Esophagus muscularis mucosa (tissue), 4 donors: ENCODE results near the gene TANGO6.

Experiments used
- EP300 ChIP-seq: sonication (generic); formaldehyde crosslinking; IDR thresholded peaks from one replicate; pipeline ENCODE4 v1.6.1; 2017; ENCODE audit warnings: antibody characterized with exemption
- POLR2A ChIP-seq: fragments of 450-650 bp; IDR thresholded peaks from one replicate; pipeline ENCODE4 v1.6.1; 2017; ENCODE audit warnings: antibody characterized with exemption, moderate library complexity, mild to moderate bottlenecking, low read depth
- TF ChIP-seq, protein P1 (sequence below), 3 experiments: fragments of 200-600 bp in 2 of 3; fragments of 450-650 bp in 1 of 3; sonication (generic) in 2 of 3; IDR thresholded peaks; one replicate each; pipeline ENCODE4 v1.5.1; 2017 to 2019; ENCODE audit warnings: antibody characterized with exemption in 3 of 3, mild to moderate bottlenecking in 2 of 3, moderate library complexity in 1 of 3

DNA sequence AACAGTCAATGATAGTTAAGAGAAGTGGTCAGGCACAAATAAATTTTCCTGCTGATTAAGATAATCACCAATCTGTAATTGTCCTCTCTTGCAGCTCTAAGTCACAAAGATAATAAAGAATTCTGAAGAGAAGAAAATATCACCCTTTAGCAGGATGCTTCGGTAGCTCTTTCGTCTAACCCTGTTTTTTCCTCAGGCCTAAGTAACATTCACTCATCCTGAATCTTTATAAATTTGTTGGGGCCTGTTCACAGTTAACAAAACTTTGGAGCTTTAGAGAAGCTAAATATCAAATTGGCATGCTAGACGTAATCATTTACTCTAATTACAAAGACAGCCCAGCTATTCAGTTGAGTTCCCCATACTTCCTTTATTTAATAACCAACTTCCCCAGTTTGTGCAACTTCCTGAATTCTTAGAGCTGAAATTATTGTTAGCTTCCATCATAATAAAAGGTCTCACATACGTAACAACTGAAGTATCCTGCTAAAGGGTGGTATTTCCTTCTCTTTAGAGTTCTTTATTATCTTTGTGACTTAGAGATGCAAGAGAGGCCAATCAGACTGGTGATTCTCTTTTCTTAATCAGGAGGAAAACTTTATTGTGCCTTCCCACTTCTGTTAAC lies 118.6 kb downstream of the TANGO6 start:
- TF ChIP-seq POLR2A (no peak), EP300 (no peak)
- TF ChIP-seq, protein P1, sequence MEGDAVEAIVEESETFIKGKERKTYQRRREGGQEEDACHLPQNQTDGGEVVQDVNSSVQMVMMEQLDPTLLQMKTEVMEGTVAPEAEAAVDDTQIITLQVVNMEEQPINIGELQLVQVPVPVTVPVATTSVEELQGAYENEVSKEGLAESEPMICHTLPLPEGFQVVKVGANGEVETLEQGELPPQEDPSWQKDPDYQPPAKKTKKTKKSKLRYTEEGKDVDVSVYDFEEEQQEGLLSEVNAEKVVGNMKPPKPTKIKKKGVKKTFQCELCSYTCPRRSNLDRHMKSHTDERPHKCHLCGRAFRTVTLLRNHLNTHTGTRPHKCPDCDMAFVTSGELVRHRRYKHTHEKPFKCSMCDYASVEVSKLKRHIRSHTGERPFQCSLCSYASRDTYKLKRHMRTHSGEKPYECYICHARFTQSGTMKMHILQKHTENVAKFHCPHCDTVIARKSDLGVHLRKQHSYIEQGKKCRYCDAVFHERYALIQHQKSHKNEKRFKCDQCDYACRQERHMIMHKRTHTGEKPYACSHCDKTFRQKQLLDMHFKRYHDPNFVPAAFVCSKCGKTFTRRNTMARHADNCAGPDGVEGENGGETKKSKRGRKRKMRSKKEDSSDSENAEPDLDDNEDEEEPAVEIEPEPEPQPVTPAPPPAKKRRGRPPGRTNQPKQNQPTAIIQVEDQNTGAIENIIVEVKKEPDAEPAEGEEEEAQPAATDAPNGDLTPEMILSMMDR (IDR thresholded peaks at IDR 0.05): no peak
